RWPE2 (cell line): Measurements from ENCODE around the gene ROBO1.

Experiments used
- ATAC-seq: fragments of 200-7000 bp; cut with Tn5 transposase; 3 replicates; pipeline ENCODE4 v1.9.1; 2021; ENCODE audit warnings: low read depth
- DNase-seq: peaks from one replicate; pipeline ENCODE4 v3.0.0-alpha.2; 2020; ENCODE audit warnings: low spot score
- H3K27ac ChIP-seq: fragments of 450-650 bp; 2 replicates; pipeline ENCODE4 v1.5.1; 2017; ENCODE audit warnings: mild to moderate bottlenecking; ENCODE audit not compliant: poor library complexity, severe bottlenecking
- H3K27me3 ChIP-seq: fragments of 250-450 bp; sonication (Bioruptor Pico); 2 replicates; pipeline ENCODE4 v1.5.1; 2021; ENCODE audit warnings: mild to moderate bottlenecking, moderate library complexity; ENCODE audit not compliant: insufficient read depth, poor library complexity, severe bottlenecking
- H3K36me3 ChIP-seq: fragments of 250-450 bp; sonication (Bioruptor Pico); 2 replicates; pipeline ENCODE4 v1.5.1; 2020; ENCODE audit warnings: low read depth, mild to moderate bottlenecking, moderate library complexity
- H3K4me1 ChIP-seq: fragments of 250-450 bp; sonication (Bioruptor Pico); 2 replicates; pipeline ENCODE4 v1.5.1; 2021; ENCODE audit warnings: mild to moderate bottlenecking, moderate library complexity; ENCODE audit not compliant: insufficient read depth, poor library complexity, severe bottlenecking
- H3K4me3 ChIP-seq: fragments of 250-450 bp; sonication (Bioruptor Pico); 2 replicates; pipeline ENCODE4 v1.5.1; 2021; ENCODE audit warnings: mild to moderate bottlenecking, moderate library complexity; ENCODE audit not compliant: severe bottlenecking
- H3K9me3 ChIP-seq: fragments of 250-450 bp; sonication (Bioruptor Pico); 2 replicates; pipeline ENCODE4 v1.5.1; 2021; ENCODE audit warnings: mild to moderate bottlenecking, moderate library complexity; ENCODE audit not compliant: severe bottlenecking
- CTCF ChIP-seq: fragments of 450-650 bp; IDR thresholded peaks from one replicate; pipeline ENCODE4 v1.5.1; 2017; ENCODE audit warnings: mild to moderate bottlenecking, moderate library complexity; ENCODE audit not compliant: poor library complexity, severe bottlenecking

Gene ROBO1

GRCh38 chr3:79028916-79029315 is 738.9 kb downstream of the ROBO1 start:
- H3K4me3 ChIP-seq, result no peak overlapping the region
- no peak for TF ChIP-seq CTCF
- no peak overlapping the region for H3K27ac ChIP-seq
- H3K36me3 ChIP-seq, result no peaks in the 10 kb centered on the region
- H3K9me3 ChIP-seq, result no peaks in the 10 kb centered on the region
- ATAC-seq (no peak), DNase-seq (no peak)
- no peaks in the 10 kb centered on the region for H3K27me3 ChIP-seq
- no peaks in the 10 kb centered on the region for H3K4me1 ChIP-seq

- no peak for ATAC-seq
- H3K27ac ChIP-seq, result no peak overlapping the region
- no peaks in the 10 kb centered on the region for H3K36me3 ChIP-seq
- no peak for DNase-seq
- H3K4me1 ChIP-seq, result no peaks in the 10 kb centered on the region
- H3K4me3 ChIP-seq, result no peak overlapping the region
- no peak for TF ChIP-seq CTCF
- H3K27me3 ChIP-seq, result no peaks in the 10 kb centered on the region
- no peaks in the 10 kb centered on the region for H3K9me3 ChIP-seq
Measured at GRCh38 chr3:79027593-79027992, 740.2 kb downstream of the ROBO1 start.

GRCh38 chr3:79019924-79020173 is 747.9 kb downstream of the ROBO1 start:
- Histone ChIP-seq H3K4me1 (peaks cover 10% of the 10 kb centered on the region), H3K27me3 (no peaks in the 10 kb centered on the region), H3K4me3 (peak overlapping the region; percentile 66), H3K9me3 (no peaks in the 10 kb centered on the region), H3K27ac (peak overlapping the region; percentile 68), H3K36me3 (no peaks in the 10 kb centered on the region)
- ATAC-seq, result no peak
- no peak for DNase-seq
- TF ChIP-seq CTCF, result no peak

DNA sequence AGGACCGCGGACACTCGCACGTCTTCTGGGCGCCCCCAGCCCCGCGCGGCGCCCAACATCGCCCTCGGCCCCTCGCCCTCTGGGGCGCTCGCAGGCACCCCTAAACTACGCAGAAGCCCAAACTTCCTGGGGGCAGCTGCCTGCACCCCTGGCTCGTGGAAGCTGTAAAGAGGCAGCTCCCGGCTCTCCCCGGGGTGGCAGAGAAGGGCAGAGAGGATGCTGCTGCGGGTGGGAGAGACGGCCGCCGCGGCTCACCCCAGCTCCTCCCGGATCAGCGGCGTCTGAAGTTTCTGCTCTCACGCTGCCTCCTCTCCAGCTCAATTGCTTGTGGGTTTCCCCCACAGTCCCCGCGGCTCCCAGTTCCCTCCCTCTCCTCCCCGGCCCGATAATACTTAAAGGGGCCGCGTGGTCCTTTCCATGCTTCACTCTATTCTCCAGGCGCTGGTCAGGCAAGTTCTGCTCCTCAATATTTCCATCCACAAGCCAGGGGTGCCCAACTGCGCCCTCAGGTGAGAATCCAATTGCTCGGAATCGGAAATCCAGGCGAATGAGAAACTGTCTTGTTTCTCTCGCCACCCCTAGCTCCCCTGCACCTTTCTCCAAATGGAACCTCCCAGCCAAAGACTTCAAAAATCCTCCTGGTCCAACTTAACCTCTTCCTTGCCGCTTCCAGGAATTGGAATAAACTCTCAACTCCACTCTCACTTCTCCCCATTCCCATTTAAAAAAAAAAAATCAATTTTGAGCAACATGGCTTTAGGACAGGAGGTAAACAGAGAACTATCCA is 748.5 kb downstream of the ROBO1 start:
- TF ChIP-seq CTCF, result no peak
- H3K9me3 ChIP-seq, result no peaks in the 10 kb centered on the region
- peak overlapping the region; percentile 66 for H3K4me3 ChIP-seq
- no peaks in the 10 kb centered on the region for H3K36me3 ChIP-seq
- peak overlapping the region; percentile 68 for H3K27ac ChIP-seq
- H3K4me1 ChIP-seq, result peaks cover 10% of the 10 kb centered on the region
- DNase-seq, result peak; percentile 91
- ATAC-seq, result peak; percentile 84
- H3K27me3 ChIP-seq, result no peaks in the 10 kb centered on the region

DNA sequence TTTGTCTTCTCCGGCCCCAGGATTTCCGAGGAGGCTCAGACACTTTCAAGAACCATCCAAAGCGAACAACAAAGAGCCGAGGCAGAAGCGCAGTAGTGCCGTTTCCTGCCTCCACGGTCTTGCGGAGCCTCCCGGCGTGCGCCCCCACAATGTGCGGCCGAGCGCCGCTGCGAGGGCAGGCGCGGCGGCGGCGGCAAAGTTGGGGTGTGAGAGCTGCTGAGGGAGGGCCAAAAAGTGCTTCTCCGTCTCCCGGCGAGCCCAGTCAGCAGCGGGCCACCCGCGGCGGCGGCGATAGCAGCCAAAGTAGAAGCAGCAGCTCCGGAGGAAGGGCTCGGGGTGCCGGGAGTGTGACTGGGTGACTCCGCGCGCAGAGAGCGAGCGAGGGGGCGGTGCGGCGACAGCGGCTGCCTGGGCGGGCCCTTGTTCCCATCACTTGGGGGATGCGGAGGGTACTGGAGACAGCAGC is 749.1 kb downstream of the ROBO1 start:
- H3K4me1 ChIP-seq, result peaks cover 10% of the 10 kb centered on the region
- H3K9me3 ChIP-seq, result no peaks in the 10 kb centered on the region
- ATAC-seq, result peak; percentile 52
- TF ChIP-seq CTCF, result no peak
- peak overlapping the region; percentile 66 for H3K4me3 ChIP-seq
- H3K27ac ChIP-seq, result peak overlapping the region; percentile 68
- H3K27me3 ChIP-seq, result no peaks in the 10 kb centered on the region
- peak; percentile 71 for DNase-seq
- no peaks in the 10 kb centered on the region for H3K36me3 ChIP-seq
